Chondrocyte (in vitro differentiated cells): ENCODE data around the gene GOSR2. TPM values are rescaled to one million over a fixed set of nuclear protein-coding genes. Genes with fewer than 3 reads are reported as not detected.

Experiments used
- DNase-seq: peaks from one replicate; pipeline ENCODE4 v3.0.0; 2021; ENCODE audit warnings: mixed read lengths, low spot score
- H3K27ac Mint-ChIP-seq: one replicate; pipeline ENCODE4 v1.8.0; 2021; ENCODE audit warnings: mild to moderate bottlenecking, moderate library complexity, mixed read lengths; ENCODE audit not compliant: unreplicated experiment
- H3K27me3 Mint-ChIP-seq: 2 replicates; pipeline ENCODE4 v1.8.0; 2021; ENCODE audit warnings: low read depth, mixed read lengths
- H3K36me3 Mint-ChIP-seq: 2 replicates; pipeline ENCODE4 v1.8.0; 2021; ENCODE audit warnings: low read depth, mixed read lengths
- H3K4me1 Mint-ChIP-seq: 2 replicates; pipeline ENCODE4 v1.8.0; 2021; ENCODE audit warnings: low read depth, mild to moderate bottlenecking, mixed read lengths
- H3K4me3 Mint-ChIP-seq: one replicate; pipeline ENCODE4 v1.8.0; 2021; ENCODE audit warnings: mild to moderate bottlenecking, moderate library complexity, mixed read lengths; ENCODE audit not compliant: unreplicated experiment
- H3K9me3 Mint-ChIP-seq: 2 replicates; pipeline ENCODE4 v1.8.0; 2021; ENCODE audit warnings: low read depth, mixed read lengths
- CTCF ChIP-seq: fragments of 200-600 bp; sonication (generic); IDR thresholded peaks from 2 replicates; pipeline ENCODE4 v1.5.0; 2021; ENCODE audit warnings: antibody characterized with exemption, mild to moderate bottlenecking, moderate library complexity
- microRNA-seq: library from miRNA; unstranded; fragments of <30 nt; microRNA quantifications from one replicate; pipeline ENCODE4 v1.2.0, GENCODE V29; 2020; ENCODE audit warnings: borderline number of aligned reads
- total RNA-seq: library from RNA; stranded (reverse); gene quantifications from 3 replicates; pipeline ENCODE4 v1.2.1, GENCODE V29; 2021

GOSR2 gene
- total RNA-seq, 1 donor from 2014 or later: 56.5 TPM

- H3K9me3 Mint-ChIP-seq: no peaks in the 10 kb centered on the region
- no peaks in the 10 kb centered on the region for H3K36me3 Mint-ChIP-seq
- H3K4me1 Mint-ChIP-seq: peaks cover 3% of the 10 kb centered on the region
- peaks cover 19% of the 10 kb centered on the region for H3K27me3 Mint-ChIP-seq
- H3K4me3 Mint-ChIP-seq: no peak overlapping the region
- no peak for TF ChIP-seq CTCF
- H3K27ac Mint-ChIP-seq: no peak overlapping the region
- DNase-seq: no peak
These were observed 68.7 kb downstream of the GOSR2 start for GRCh38 chr17:46991617-46992016.

Small RNA genes lying within 50 kb of the gene (microRNA-seq; reads per million reads assigned to microRNA genes)
- gene MIR5089: not detected

Other genes with a start within 250 kb of the GOSR2 start
- 4.1 to 5.2 TPM (median 4.9 TPM) in 3 replicates for gene WNT3, start 104.5 kb upstream of the GOSR2 start, total RNA-seq
- gene WNT9B, start 71.6 kb upstream of the GOSR2 start, total RNA-seq: not detected in 3 replicates
- not detected in 3 replicates for gene RPRML, start 56.1 kb downstream of the GOSR2 start, total RNA-seq